Measurements from ENCODE around the gene OR4D9. TPM values are rescaled to one million over a fixed set of nuclear protein-coding genes. Genes with fewer than 3 reads are reported as not detected.
"Not testable (repeated sequence)": the region's sequence is repeated elsewhere in the genome, so short reads cannot be mapped to it uniquely, and the experiment has no call there.

OR4D9 gene
- not detected in 2 replicates for polyA plus RNA-seq (2014; cell fraction: cytosol; rRNA removed)
- not detected in 2 replicates for polyA plus RNA-seq (2014; cell fraction: nucleus; rRNA removed)

DNA sequence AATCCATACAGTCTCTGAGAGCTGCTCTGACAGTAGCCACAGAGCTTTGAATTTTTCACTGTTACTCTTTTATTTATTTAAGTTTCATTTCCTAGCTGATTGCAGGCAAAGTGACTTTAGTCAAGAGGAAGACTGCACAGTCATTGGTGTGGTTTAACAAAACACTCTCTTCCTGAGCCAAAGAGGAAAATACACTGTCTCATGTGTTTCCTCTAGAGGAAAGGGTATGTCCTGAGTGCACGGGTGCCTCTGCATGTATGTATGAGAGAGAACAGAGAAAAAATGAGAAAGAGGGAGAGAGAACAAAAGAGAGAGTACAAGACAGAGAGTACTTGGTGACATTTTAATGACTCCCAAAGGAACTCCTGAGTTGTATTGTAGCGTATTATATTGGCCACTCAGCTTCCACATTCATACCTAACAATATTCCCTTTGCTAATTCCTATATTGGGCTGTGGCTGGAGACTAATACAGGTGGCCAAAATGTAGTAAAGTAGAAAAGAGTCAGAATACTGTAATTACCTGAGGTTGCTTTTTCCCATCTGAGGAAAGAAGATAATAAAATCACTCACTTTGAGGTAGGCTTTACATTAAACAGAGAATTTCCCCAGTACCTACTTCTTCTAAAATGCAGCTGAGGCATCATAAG, at the start of gene OR4D9:
Gene OR4D9 (plus strand): TSS at position 599 of the 649 bp plus-strand sequence. CDS start 3,374 bp downstream, outside the sequence.
- no peak for DNase-seq (ENCODE audit: low spot score)

DNA sequence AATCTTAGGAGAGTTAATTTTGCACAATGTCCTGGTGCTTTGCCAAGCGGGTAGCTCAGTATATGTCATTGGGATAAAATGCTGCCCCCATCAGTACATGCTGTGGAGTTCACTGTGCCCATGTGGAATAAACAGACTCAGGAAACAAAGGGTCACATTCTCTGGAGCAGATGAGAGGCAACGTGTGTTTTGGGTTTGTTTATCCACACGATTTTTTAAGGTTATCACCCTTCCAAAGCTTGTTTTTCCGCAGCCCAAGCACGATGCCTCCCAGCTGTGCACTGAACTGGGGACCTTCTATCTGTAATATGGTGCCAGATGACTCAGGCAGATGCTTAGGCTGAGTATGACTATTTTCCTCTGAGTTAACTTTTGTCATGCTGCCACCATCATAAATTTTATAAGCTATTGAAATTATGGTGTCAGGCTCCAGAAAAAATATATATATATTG, 48.1 kb upstream of the OR4D9 start:
- DNase-seq (ENCODE audit: low spot score): no peak

DNA sequence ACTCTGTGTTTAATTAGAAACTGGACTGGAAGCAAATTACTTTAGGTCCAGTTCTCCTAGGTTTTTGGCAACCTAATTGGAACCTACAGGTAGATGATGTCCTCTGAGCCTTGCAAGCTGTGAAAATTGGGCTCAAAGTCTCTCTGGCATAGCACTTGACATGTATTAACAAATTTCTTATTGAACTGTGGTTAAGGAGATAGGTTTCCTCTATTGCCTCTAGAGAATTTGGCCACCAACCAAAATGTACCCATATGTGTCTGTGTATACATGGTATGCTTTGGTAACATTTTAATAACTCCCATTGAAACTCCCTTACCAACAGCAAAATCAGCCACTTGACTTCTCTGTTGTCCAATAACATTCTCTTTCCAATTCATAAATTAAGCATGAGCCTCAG, 38.3 kb upstream of the OR4D9 start, which contains the start of gene OR4D10:
Gene OR4D10 (plus strand): TSS at position 301 of the 400 bp plus-strand sequence. CDS start 4,115 bp downstream, outside the sequence.
- no peak for DNase-seq (ENCODE audit: low spot score)

DNA sequence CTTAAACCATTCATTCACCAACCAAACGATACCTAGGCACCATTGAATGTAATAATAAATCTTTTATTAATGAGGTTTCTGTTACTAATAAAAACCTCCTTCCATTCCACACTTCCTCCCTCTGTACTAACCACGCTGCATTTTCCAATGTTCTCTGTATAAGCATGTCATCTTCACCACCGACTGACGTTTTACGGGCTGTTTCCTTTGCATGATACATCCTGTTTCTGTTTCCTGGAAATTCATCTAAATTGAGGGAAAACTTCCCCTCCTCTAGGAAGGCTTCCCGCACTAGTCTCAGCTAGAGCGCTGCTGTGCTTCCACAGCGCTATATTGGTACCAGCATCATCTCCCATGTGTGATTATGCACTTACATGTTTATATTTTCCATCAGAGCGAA, 36.2 kb upstream of the OR4D9 start:
- no peak for DNase-seq (ENCODE audit: low spot score)

DNA sequence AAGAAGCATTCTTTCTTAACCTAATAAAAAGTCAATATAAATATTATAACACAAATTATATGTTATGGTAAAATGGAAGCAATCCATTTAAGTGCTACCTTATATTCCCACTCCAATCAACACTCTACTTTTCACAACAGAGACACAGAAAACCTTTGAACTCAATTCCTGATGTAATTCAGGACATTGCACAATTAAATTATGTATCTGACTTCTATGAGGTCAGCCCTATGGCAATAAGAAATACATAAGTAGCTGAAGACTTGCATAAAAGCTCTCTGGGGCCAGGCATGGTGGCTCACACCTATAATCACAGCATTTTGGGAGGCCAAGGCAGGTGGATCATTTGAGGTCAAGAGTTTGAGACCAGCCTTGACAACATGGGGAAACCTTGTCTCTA, 31.4 kb upstream of the OR4D9 start:
- DNase-seq (ENCODE audit: low spot score): no peak

DNA sequence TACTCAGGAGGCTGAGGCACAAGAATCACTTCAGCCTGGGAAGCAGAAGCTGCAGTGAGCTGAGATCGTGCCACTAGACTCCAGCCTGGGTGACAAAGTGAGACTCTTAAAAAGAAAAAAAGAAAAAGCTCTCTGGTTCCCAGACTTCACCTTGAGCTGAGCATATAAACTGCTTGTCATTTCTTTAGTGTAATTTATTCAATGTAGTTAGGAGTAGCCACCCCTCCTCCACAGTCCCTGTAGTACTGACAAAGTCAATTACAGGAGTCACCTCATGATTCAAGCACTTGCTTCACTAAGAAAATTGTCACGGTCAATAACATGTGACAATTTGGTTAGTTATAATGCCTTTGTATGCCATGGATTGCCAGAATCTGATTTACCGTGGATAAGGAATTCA, 31.0 kb upstream of the OR4D9 start:
- no peak for DNase-seq (ENCODE audit: low spot score)

DNA sequence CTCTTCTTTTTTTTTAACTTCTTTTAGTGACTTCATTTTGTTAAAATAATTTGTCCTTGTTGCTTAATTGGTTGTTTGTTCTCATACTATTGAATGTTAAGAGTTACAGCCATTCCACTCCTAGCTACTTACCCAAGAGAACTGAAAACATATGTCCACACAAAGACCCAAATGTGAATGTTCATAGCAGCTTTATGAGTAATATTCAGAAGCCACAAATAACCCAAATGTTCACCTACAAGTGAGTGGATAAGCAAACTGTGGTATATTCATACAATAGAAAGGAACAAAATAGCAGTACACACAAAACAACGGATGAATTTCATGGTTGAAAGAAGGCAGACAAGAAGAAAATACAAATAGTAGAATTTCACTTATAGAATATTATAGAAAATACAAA, 9.4 kb upstream of the OR4D9 start:
- DNase-seq (ENCODE audit: low spot score): no peak

DNA sequence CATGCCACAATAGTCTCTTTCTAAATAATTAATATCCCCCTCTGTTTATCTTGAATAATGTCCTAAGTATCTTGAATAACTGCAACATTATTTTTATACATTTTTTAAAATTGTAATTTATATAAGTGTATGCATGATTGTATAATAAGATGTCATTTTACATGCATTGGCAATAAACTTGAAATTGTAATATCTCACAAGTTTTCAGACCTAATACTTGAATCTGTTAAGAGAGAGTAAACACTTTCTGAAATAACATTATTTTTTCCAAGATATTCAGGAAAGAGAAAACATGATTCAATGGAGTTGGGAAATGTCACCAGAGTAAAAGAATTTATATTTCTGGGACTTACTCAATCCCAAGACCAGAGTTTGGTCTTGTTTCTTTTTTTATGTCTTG, 8.1 kb upstream of the OR4D9 start, which contains the start of gene OR4D11:
Gene OR4D11 (plus strand): TSS at position 301 of the 400 bp plus-strand sequence. CDS start 0 bp downstream, at position 301.
- no peak for DNase-seq (ENCODE audit: low spot score)

DNA sequence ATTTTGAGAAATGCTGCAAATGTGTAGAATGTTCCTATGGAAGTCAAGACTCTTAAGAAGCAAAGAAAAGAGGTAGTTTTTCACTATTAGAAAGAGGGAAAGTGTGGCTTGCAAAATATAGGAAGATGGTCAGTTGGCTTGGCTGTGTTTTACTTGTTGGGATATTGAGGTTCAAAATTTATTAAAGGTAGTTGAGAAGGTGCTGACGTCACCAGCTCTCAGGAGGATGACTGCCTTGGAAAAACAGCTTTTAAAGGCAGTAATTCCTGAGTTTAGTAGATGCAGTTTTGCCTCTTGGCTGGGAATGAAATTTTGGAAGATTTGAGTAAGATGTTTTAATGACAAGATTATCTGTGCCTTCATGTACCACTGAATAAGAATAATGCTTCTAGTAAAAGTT, 336 bp downstream of the OR4D9 start:
- no peak for DNase-seq (ENCODE audit: low spot score)

DNA sequence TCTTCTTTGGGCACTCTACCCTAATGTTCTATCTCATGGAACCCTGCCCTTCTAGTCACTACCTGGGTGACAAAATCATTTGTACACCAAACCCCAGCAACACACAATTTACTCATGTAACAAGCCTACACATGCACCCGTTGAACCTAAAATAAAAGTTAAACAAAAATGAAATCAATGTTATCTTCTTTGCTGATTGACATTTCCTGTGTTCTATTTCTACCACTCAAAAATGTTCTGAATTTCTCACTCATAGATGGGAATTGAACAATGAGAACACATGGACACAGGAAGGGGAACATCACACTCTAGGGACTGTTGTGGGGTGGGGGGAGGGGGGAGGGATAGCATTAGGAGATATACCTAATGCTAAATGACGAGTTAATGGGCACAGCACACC, 8.8 kb downstream of the OR4D9 start:
- DNase-seq (ENCODE audit: low spot score): not testable (repeated sequence)

DNA sequence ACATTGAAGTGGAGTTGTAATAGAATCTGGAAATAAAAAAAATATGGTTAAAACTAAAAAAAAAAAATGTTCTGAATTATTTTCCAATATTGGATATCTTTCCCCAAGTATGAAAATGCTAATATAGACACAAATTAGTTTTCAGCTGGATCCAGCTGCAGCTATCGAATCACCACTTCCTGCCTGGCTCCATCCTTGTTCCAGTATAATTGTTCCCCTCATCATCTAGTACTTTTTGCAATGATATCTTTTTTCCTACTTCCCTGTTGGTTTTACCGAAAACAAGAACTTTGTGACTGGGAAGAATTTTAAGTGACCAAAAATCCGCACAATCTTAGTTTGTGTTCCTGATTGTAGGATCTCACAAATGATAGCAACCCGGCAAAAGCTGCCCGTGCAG, 9.4 kb downstream of the OR4D9 start:
- no peak for DNase-seq (ENCODE audit: low spot score)

DNA sequence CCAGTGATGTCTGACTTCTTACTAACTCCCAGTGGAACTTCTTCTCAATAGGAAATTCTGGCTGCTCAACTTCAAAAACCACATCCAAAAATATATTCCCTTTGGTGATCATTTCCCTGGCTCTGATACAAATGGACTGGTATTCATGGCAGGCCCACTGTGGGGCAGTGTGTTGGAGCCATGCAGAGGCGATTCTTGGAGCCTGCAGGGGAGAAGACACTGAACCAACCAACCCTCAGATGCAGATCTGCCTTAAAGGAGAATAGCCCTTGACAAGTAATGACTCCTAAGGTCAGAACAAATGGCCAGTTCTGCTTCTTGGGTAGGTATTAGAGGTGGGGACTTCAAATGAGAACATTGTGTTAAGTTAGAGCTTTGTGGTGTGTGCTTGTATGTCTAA, 12.2 kb downstream of the OR4D9 start:
- no peak for DNase-seq (ENCODE audit: low spot score)

DNA sequence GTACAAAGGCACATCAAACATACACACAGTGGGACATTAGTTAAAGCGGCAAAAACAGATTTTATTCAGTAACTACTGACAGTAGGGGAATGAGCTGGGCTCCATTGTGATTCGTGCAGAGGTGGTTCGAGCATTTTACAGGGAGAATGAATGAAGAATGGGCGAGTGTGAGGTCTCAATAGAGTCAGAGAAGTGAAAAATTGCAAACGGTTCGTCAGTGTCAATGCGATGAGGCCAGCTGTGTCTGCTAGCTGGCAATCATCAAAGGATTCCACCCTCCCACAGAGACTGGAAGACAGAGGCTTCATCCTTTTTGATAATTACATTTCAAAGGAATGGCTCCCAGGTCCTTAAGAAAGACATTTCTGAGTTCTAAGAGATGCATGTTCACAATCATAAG, 17.4 kb downstream of the OR4D9 start:
- DNase-seq (ENCODE audit: low spot score): no peak

DNA sequence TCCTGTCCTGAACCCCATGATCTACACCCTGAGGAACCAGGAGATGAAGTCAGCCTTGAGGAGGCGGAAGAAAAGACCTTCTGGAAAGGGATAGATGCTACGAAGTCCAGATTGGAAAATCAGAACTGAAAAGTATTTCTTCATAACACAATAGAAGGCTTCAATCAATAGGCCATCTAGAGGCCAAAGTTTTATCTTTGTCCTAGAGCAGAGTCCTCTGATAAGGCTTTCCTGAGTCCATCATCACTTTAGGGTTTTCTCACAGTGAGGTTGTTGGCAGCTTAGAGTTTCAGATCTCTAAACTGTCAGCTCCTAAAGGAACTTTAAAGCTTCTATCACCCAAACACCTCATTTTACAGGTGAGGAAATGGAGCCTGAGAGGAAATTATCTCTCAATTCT, 21.3 kb downstream of the OR4D9 start:
- no peak for DNase-seq (ENCODE audit: low spot score)

DNA sequence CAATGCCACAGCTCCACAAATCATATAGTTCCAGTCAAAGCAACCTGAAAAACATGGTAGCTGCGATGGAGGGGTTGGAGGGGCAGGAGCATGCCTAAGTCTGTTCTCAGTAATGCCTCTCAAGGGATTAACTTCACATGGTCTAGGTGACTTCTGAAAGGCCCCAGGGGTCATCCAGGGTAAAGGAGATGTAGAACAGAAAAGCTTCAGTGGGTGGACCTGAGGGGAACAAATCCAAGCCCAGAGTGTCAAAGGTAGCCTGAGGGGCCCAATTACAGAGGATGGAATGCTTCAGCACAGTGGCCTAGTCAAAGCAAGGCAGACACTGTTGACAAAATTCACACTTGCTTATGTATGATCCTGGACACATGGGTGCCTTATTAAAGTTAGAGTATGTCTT, 23.3 kb downstream of the OR4D9 start:
- DNase-seq (ENCODE audit: low spot score): no peak

DNA sequence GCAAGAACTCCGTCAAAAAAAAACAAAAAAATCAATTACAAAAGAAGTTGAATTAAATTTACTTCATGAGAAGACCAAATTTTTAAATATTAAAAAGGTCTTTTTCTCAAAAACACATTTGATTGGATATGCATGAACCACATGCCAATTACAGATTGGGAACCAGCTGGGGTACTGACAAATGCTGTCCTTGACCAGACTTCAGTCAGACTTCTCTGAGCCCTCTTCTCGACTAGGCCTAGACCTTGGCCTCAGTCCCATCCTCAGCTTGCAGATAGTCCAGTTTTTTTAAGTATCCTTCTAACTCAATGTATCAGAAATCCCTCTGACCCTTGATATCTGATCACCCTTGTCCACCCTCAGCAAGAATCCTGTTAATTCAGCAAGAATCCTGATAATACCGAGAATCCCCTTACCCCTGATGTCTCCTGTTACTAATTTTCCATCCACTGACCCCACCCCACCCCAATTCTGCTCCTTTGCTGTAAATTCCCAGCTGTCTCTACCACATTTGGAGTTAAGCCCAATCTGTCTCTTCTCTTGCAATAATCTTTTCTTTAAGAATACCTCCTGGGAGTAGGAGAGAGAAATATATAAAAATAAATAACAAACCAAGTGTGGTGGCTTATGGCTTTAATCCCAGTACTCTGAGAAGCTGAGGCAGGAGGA, 30.9 kb downstream of the OR4D9 start:
- DNase-seq (ENCODE audit: low spot score): no peak

DNA sequence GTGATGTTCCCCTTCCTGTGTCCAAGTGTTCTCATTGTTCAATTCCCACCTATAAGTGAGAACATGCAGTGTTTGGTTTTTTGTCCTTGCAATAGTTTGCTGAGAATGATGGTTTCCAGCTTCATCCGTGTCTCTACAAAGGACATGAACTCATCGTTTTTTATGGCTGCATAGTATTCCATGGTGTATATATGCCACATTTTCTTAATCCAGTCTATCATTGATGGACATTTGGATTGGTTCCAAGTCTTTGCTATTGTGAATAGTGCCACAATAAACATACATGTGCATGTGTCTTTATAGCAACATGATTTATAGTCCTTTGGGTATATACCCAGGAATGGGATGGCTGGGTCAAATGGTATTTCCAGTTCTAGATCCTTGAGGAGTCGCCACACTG, 32.4 kb downstream of the OR4D9 start:
- DNase-seq (ENCODE audit: low spot score): not testable (repeated sequence)

DNA sequence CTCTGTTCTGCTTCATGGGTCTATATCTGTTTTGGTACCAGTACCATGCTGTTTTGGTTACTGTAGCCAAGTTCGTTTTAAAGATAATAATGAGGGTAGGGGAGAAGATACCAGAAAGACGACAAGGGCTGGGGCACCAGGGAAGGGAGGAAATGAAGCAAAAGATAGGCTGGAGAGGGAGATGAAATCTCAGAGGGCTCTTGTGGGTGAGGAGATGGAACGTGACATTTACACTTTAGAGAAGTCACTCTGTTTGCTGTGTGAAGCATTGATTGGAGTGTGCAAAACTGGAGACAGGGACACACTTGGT, 33.5 kb downstream of the OR4D9 start:
- no peak for DNase-seq (ENCODE audit: low spot score)

DNA sequence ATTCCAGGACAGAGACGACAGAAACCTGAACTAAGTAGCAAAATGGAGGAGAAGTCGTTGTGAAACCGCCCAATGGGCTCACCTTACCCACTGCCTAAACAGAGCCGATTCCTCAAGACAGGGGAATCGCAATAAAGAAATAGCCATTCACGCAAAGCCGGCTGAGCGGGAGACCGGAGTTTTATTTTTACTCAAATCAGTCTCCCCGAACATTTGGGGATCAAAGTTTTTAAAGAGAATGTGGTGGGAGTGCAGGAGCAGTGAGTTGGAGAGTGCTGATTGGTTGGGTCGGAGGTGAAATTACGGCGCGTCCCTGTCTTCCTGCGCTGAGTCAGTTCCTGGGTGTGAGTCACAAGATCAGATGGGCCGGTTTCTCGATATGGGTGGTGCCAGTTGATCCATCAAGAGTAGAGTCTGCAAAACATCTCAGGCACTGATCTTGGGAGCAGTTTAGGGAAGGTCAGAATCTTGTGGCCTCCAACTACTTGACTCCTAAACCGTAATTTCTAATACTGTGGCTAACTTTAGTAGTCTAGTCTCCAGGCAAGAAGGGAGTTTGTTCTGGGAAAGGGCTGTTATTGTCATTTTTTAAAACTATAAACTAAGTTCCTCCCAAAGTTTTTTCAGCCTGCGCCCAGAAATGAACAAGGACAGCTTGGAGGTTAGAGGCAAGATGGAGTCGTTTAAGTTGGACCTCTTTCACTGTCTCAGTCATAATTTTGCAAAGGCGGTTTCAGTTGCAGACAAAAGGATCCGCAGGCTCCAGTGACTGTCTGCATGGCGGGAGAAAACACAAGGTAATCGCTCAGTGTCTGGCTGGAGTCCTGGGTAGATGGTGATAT, 34.1 kb downstream of the OR4D9 start:
- no peak for DNase-seq (ENCODE audit: low spot score)

DNA sequence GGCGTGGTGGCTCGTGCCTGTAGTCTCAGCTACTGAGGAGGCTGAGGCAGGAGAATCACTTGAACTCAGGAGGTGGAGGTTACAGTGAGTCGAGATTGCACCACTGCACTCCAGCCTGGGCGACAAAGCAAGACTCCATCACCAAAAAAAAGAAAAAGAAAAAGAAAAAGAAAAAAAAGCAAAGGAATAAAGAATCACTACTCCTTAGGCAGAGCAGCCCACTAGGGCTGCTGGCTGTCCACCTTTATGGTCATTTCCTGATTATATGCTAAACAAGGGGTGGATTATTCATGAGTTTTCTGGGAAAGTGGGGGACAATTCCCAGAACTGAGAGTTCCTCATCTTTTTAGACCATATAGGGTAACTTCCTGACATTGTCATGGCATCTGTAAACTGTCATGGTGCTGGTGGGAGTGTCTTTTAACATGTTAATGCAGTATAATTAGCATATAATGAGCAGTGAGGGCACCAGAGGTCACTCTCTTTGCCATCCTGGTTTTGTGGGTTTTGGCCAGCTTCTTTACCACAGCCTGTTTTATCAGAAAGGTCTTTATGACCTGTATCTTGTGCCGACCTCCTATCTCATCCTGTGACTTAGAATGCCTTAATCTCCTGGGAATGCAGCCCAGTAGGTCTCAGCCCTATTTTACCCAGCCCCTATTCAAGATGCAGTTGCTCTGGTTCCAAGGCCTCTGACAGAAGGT, 36.4 kb downstream of the OR4D9 start:
- not testable (repeated sequence) for DNase-seq (ENCODE audit: low spot score)

DNA sequence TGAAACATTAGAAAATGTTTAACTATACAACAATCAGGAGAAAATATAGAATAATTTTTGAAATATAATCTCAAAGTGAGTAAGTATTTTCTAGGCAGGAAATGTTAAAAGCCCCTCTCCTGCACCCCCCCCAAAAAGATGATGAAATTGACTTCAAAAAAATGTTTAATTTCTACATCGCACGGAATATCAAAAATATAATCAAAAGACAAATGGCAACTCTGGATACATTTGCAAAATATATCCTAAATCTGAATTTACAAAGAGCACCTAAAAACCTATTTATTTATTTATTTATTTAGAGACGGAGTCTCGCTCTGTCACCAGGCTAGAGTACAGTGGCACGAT, 36.9 kb downstream of the OR4D9 start:
- DNase-seq (ENCODE audit: low spot score): no peak

DNA sequence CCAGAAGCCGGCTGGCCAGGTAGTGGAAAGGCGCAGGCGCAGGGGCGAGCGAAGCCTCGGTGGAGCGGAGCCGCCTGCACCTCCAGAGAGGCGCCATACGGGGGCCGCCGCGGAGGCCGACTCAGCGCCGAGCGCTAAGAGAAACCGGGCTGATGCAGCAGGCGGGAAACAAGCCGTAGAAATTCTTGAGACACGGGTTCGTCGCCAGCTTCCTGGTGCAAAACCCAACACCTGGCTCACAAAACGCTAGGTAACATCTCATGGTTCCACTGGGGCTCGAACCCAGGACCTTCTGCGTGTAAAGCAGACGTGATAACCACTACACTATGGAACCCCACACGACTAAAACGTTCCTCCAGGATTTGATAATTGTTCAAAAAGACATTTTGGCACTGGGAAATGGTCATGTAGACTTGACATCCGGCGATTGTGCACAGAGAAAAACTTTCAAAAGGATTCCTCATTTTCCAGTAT, 39.1 kb downstream of the OR4D9 start:
- peak; percentile 93 for DNase-seq (ENCODE audit: low spot score)
